ENCODE results near the gene COG1.

DNA sequence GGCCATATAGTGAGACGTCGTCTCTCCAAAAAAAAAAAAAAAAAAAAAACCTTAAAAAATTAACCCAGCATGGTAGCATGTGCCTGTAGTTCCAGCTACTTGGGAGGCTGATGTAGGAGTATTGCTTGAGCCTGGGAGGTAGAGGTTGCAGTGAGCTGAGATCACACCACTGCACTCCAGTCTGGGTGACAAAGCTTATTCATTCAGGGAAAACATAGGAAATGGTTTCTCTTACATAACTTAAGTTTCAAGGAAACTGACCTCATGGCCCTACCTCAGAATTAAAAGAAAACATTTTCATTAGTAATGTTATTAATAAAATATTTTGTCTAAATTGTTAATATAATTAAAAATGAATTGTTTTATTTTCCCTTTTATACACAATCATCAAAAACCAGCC is 31.4 kb downstream of the COG1 start:
- TF ChIP-seq, protein P1, sequence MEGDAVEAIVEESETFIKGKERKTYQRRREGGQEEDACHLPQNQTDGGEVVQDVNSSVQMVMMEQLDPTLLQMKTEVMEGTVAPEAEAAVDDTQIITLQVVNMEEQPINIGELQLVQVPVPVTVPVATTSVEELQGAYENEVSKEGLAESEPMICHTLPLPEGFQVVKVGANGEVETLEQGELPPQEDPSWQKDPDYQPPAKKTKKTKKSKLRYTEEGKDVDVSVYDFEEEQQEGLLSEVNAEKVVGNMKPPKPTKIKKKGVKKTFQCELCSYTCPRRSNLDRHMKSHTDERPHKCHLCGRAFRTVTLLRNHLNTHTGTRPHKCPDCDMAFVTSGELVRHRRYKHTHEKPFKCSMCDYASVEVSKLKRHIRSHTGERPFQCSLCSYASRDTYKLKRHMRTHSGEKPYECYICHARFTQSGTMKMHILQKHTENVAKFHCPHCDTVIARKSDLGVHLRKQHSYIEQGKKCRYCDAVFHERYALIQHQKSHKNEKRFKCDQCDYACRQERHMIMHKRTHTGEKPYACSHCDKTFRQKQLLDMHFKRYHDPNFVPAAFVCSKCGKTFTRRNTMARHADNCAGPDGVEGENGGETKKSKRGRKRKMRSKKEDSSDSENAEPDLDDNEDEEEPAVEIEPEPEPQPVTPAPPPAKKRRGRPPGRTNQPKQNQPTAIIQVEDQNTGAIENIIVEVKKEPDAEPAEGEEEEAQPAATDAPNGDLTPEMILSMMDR (optimal IDR thresholded peaks at IDR 0.05 in 1 of 3, IDR thresholded peaks at IDR 0.05 in 1 of 3, conservative IDR thresholded peaks at IDR 0.05 in 1 of 3; ENCODE audit: extremely low read depth in 1 of 3, insufficient read depth in 2 of 3, low read length in 3 of 3), result no peak
- TF ChIP-seq EZH2 (IDR thresholded peaks at IDR 0.05; ENCODE audit: low read length), result no peak
